GM19239 (cell line): ENCODE measurements around the gene NABP1.
A peak's percentile ranks its signal among the peaks of the same experiment; 100 is the strongest.

Experiments
- DNase-seq: peaks from one replicate; pipeline ENCODE4 v3.0.0; 2011; ENCODE audit warnings: low spot score; ENCODE audit not compliant: insufficient read length
- FAIRE-seq: peaks from 2 replicates; lab custom pipeline; 2011; peaks lifted over from hg19 to GRCh38; lab: Jason Lieb, UNC

Gene NABP1

GRCh38 chr2:191678437-191679100, 633 bp downstream of the NABP1 start:
- peak; percentile 67 for FAIRE-seq

GRCh38 chr2:191679818-191680600, 2.1 kb downstream of the NABP1 start:
- FAIRE-seq (peak; percentile 99), DNase-seq (no peak)

More at GRCh38 chr2:191678437-191679100, 633 bp downstream of the NABP1 start:
- no peak for DNase-seq

GRCh38 chr2:191680639-191681038, 2.7 kb downstream of the NABP1 start:
- FAIRE-seq: no peak
- DNase-seq: no peak

- no peak for FAIRE-seq
- DNase-seq: no peak
These were observed 4.2 kb downstream of the NABP1 start for GRCh38 chr2:191682126-191682525.

- DNase-seq (no peak), FAIRE-seq (no peak)
These were observed 8.1 kb downstream of the NABP1 start for GRCh38 chr2:191686066-191686465.

- FAIRE-seq (no peak), DNase-seq (no peak)
These were observed 8.8 kb downstream of the NABP1 start for GRCh38 chr2:191686729-191687128.

- FAIRE-seq (peak; percentile 33), DNase-seq (no peak)
These were observed 9.9 kb downstream of the NABP1 start for GRCh38 chr2:191687867-191688266.

- DNase-seq: no peak
These were observed 11.2 kb downstream of the NABP1 start for GRCh38 chr2:191688934-191689695.

GRCh38 chr2:191690327-191690726, 12.4 kb downstream of the NABP1 start:
- FAIRE-seq: no peak
- DNase-seq: no peak

More at GRCh38 chr2:191688934-191689695, 11.2 kb downstream of the NABP1 start:
- FAIRE-seq: no peak

GRCh38 chr2:191691016-191691735, 13.2 kb downstream of the NABP1 start:
- FAIRE-seq (peak; percentile 97), DNase-seq (no peak)

- no peak for FAIRE-seq
These were observed 14.0 kb downstream of the NABP1 start for GRCh38 chr2:191691898-191692297.

GRCh38 chr2:191692502-191693115, 14.7 kb downstream of the NABP1 start:
- FAIRE-seq: no peak
- no peak for DNase-seq

More at GRCh38 chr2:191691898-191692297, 14.0 kb downstream of the NABP1 start:
- no peak for DNase-seq

GRCh38 chr2:191693166-191693565, 15.2 kb downstream of the NABP1 start:
- DNase-seq (no peak), FAIRE-seq (no peak)

GRCh38 chr2:191693778-191694177, 15.8 kb downstream of the NABP1 start:
- no peak for DNase-seq
- FAIRE-seq: no peak

- DNase-seq (no peak), FAIRE-seq (no peak)
These were observed 18.1 kb downstream of the NABP1 start for GRCh38 chr2:191696001-191696400.

GRCh38 chr2:191696966-191697365, 19.0 kb downstream of the NABP1 start:
- FAIRE-seq: no peak
- DNase-seq: no peak

GRCh38 chr2:191697870-191698269, 19.9 kb downstream of the NABP1 start:
- no peak for DNase-seq
- no peak for FAIRE-seq

- no peak for FAIRE-seq
- DNase-seq: no peak
These were observed 21.5 kb downstream of the NABP1 start for GRCh38 chr2:191699341-191699945.

- no peak for FAIRE-seq
- no peak for DNase-seq
These were observed 23.1 kb downstream of the NABP1 start for GRCh38 chr2:191701029-191701428.
